HEK293 (cell line): ENCODE data around the gene DDX23.
"Not testable (repeated sequence)": the region's sequence is repeated elsewhere in the genome, so short reads cannot be mapped to it uniquely, and the experiment has no call there.

Experiments
- CTCF ChIA-PET: fragments of 350-600 bp; formaldehyde crosslinking; extraction: SDS; loops from one replicate; lab custom pipeline; 2021; ENCODE audit warnings: antibody characterized with exemption; lab: Yijun Ruan, JAX
- POLR2A ChIA-PET: fragments of 300-600 bp; formaldehyde crosslinking; extraction: SDS; loops from one replicate; lab custom pipeline; 2020; ENCODE audit warnings: antibody characterized with exemption, inconsistent platforms; lab: Yijun Ruan, JAX
- H3K27ac ChIP-seq: fragments of 200-500 bp; sonication (Bioruptor generic); 2 replicates; pipeline ENCODE4 v1.5.1; 2014; ENCODE audit warnings: low read depth, low read length, control low read depth, inconsistent platforms; ENCODE audit errors: extremely low read depth
- H3K36me3 ChIP-seq, 2 experiments: fragments of 200-500 bp in 1 of 2; sonication (Bioruptor generic) in 1 of 2; 1 replicate in 1 of 2; 2 replicates in 1 of 2; pipeline ENCODE4 v1.5.1; 2014 to 2017; ENCODE audit warnings: inconsistent platforms in 2 of 2, low read length in 2 of 2; ENCODE audit not compliant: control insufficient read depth in 2 of 2, insufficient read depth in 1 of 2
- H3K4me1 ChIP-seq: fragments of 200-500 bp; sonication (Bioruptor generic); 2 replicates; pipeline ENCODE4 v1.5.1; 2014; ENCODE audit warnings: mild to moderate bottlenecking, low read length, inconsistent platforms; ENCODE audit not compliant: control insufficient read depth, insufficient read depth
- H3K4me3 ChIP-seq: 2 replicates; pipeline ENCODE4 v1.5.1; 2011; ENCODE audit warnings: low read depth, mild to moderate bottlenecking, control low read depth, low read length, moderate library complexity
- H3K9me3 ChIP-seq: fragments of 200-500 bp; sonication (Bioruptor generic); 2 replicates; pipeline ENCODE4 v1.5.1; 2014; ENCODE audit warnings: low read depth, low read length, inconsistent platforms; ENCODE audit not compliant: control insufficient read depth, insufficient read depth
- HOXD13 ChIP-seq: sonication (generic); formaldehyde crosslinking; IDR thresholded peaks from 2 replicates; pipeline ENCODE4 v1.8.0; 2022; ENCODE audit warnings: missing genetic modification reagents, borderline replicate concordance
- KLF16 ChIP-seq: fragments of 450-650 bp; formaldehyde crosslinking; IDR thresholded peaks from 2 replicates; pipeline ENCODE4 v1.5.1; 2017; ENCODE audit warnings: missing biosample characterization, missing genetic modification characterization
- OVOL3 ChIP-seq: fragments of 450-650 bp; formaldehyde crosslinking; IDR thresholded peaks from 2 replicates; pipeline ENCODE4 v1.5.1; 2016; ENCODE audit warnings: missing biosample characterization, missing genetic modification characterization
- PRDM1 ChIP-seq: fragments of 450-650 bp; formaldehyde crosslinking; IDR thresholded peaks from 2 replicates; pipeline ENCODE4; 2016; ENCODE audit warnings: missing biosample characterization, missing genetic modification characterization
- REPIN1 ChIP-seq: fragments of 450-650 bp; formaldehyde crosslinking; IDR thresholded peaks from 2 replicates; pipeline ENCODE4 v1.5.1; 2017; ENCODE audit warnings: missing biosample characterization, missing genetic modification characterization, low read depth
- SETDB1 ChIP-seq: IDR thresholded peaks from one replicate; pipeline ENCODE4 v1.6.1; 2017; ENCODE audit warnings: mild to moderate bottlenecking, low read length, moderate library complexity, mixed read lengths; ENCODE audit not compliant: insufficient read length
- ZBTB1 ChIP-seq: fragments of 450-650 bp; formaldehyde crosslinking; IDR thresholded peaks from 2 replicates; pipeline ENCODE4 v1.5.1; 2016; ENCODE audit warnings: missing biosample characterization, missing genetic modification characterization
- ZBTB20 ChIP-seq: fragments of 450-650 bp; formaldehyde crosslinking; IDR thresholded peaks from 2 replicates; pipeline ENCODE4 v1.5.1; 2016; ENCODE audit warnings: missing biosample characterization, missing genetic modification characterization
- ZEB2 ChIP-seq: fragments of 450-650 bp; formaldehyde crosslinking; IDR thresholded peaks from 2 replicates; pipeline ENCODE4 v1.5.1; 2016; ENCODE audit warnings: missing biosample characterization, missing genetic modification characterization
- ZFP3 ChIP-seq: fragments of 450-650 bp; formaldehyde crosslinking; IDR thresholded peaks from 2 replicates; pipeline ENCODE4 v1.5.1; 2016; ENCODE audit warnings: low read depth, missing biosample characterization, missing genetic modification characterization
- ZFP69B ChIP-seq: fragments of 450-650 bp; formaldehyde crosslinking; IDR thresholded peaks from 2 replicates; pipeline ENCODE4 v1.5.1; 2016; ENCODE audit warnings: missing biosample characterization, missing genetic modification characterization
- ZNF121 ChIP-seq: fragments of 450-650 bp; formaldehyde crosslinking; IDR thresholded peaks from 2 replicates; pipeline ENCODE4 v1.5.1; 2016; ENCODE audit warnings: missing biosample characterization, missing genetic modification characterization
- ZNF175 ChIP-seq: fragments of 450-650 bp; formaldehyde crosslinking; IDR thresholded peaks from 2 replicates; pipeline ENCODE4 v1.5.1; 2016; ENCODE audit warnings: missing biosample characterization, missing genetic modification characterization
- ZNF266 ChIP-seq: fragments of 450-650 bp; formaldehyde crosslinking; IDR thresholded peaks from 2 replicates; pipeline ENCODE4 v1.5.1; 2016; ENCODE audit warnings: missing biosample characterization, missing genetic modification characterization, low read depth
- ZNF302 ChIP-seq: fragments of 450-650 bp; formaldehyde crosslinking; IDR thresholded peaks from 2 replicates; pipeline ENCODE4 v1.5.1; 2016; ENCODE audit warnings: missing biosample characterization, missing genetic modification characterization, low read depth
- ZNF335 ChIP-seq: fragments of 450-650 bp; formaldehyde crosslinking; conservative IDR thresholded peaks from 2 replicates; pipeline ENCODE4 v1.5.1; 2016; ENCODE audit warnings: missing biosample characterization, missing genetic modification characterization
- ZNF366 ChIP-seq: fragments of 450-650 bp; formaldehyde crosslinking; conservative IDR thresholded peaks from 2 replicates; pipeline ENCODE4 v1.5.1; 2016; ENCODE audit warnings: missing biosample characterization, missing genetic modification characterization
- ZNF510 ChIP-seq: fragments of 450-650 bp; formaldehyde crosslinking; IDR thresholded peaks from 2 replicates; pipeline ENCODE4 v1.5.1; 2018; ENCODE audit warnings: mild to moderate bottlenecking, missing genetic modification characterization, missing biosample characterization; ENCODE audit not compliant: insufficient replicate concordance
- ZNF585B ChIP-seq: fragments of 450-650 bp; formaldehyde crosslinking; IDR thresholded peaks from 2 replicates; pipeline ENCODE4 v1.5.1; 2016; ENCODE audit warnings: missing biosample characterization, missing genetic modification characterization
- ZNF600 ChIP-seq: fragments of 450-650 bp; formaldehyde crosslinking; IDR thresholded peaks from 2 replicates; pipeline ENCODE4 v1.5.1; 2016; ENCODE audit warnings: missing biosample characterization, missing genetic modification characterization
- ZNF660 ChIP-seq: fragments of 450-650 bp; IDR thresholded peaks from 2 replicates; pipeline ENCODE4 v1.5.1; 2018; ENCODE audit warnings: missing biosample characterization, mild to moderate bottlenecking, missing genetic modification characterization
- TF ChIP-seq, protein P1 (sequence below): fragments of 450-650 bp; formaldehyde crosslinking; optimal IDR thresholded peaks from 2 replicates; pipeline ENCODE3; 2016; ENCODE audit warnings: missing biosample characterization, mild to moderate bottlenecking, missing genetic modification characterization
- TF ChIP-seq, protein P2 (sequence below): fragments of 450-650 bp; formaldehyde crosslinking; IDR thresholded peaks from 2 replicates; pipeline ENCODE4 v1.5.1; 2016; ENCODE audit warnings: missing biosample characterization, missing genetic modification characterization
- TF ChIP-seq, protein P3 (sequence below): fragments of 450-650 bp; formaldehyde crosslinking; IDR thresholded peaks from 2 replicates; pipeline ENCODE4 v1.5.1; 2016; ENCODE audit warnings: missing biosample characterization, missing genetic modification characterization
- TF ChIP-seq, protein P4 (sequence below): fragments of 450-650 bp; IDR thresholded peaks from 2 replicates; pipeline ENCODE4 v1.5.1; 2018; ENCODE audit warnings: missing biosample characterization, mild to moderate bottlenecking, missing genetic modification characterization
- TF ChIP-seq, protein P5 (sequence below): fragments of 450-650 bp; formaldehyde crosslinking; IDR thresholded peaks from 2 replicates; pipeline ENCODE4 v1.5.1; 2017; ENCODE audit warnings: missing biosample characterization, mild to moderate bottlenecking, missing genetic modification characterization, moderate library complexity

The DDX23 gene

DNA sequence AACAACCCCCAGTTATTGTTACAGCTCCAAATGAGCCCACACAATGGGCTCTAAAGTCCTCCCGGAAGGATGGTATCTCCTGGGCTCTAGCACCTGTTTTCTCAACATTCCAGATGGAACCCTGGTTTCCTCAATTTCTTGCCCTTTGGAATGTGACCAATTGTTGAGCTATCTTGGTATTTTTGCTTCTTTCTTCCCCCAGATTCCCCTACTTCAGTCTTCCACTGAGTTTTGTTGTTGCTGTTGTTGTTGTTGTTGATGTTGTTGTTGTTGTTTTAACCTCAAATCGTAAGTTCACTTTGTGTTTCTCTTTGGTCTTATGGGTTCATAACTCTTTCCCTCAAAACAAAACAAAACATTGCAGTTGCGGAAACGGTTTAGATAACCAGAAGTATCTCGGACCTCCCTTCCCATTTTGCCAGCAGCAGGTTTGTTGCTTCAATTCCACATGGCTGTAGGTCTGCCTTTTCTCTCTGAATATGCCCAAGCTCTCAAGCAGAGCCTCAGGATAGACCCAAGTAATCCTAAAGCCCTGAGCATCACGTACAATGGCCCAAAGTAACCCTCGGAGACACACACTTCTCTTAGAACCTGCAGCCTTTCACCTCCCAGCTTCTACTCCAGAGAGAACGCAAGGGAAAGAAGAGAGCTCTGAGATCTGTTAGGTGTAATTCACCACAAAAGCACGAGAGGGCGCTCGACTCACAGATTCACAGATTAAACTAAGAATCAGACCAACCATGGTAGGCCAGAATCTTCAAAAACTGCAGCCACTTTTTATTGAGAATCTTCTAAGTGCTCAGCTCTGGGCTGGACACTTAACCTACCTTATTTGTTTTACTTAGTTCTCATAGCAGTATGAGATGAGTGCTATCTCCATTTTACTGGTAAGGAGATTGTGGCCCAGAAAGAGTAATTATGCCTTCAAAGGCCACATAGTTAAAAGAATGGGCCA lies 1.0 kb upstream of the DDX23 start (continued):
- no peak for TF ChIP-seq SETDB1
- TF ChIP-seq, protein P1, sequence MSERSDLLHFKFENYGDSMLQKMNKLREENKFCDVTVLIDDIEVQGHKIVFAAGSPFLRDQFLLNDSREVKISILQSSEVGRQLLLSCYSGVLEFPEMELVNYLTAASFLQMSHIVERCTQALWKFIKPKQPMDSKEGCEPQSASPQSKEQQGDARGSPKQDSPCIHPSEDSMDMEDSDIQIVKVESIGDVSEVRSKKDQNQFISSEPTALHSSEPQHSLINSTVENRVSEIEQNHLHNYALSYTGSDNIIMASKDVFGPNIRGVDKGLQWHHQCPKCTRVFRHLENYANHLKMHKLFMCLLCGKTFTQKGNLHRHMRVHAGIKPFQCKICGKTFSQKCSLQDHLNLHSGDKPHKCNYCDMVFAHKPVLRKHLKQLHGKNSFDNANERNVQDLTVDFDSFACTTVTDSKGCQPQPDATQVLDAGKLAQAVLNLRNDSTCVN (tag by site-specific recombination): no peak
- no peak for TF ChIP-seq ZBTB20
- TF ChIP-seq ZNF266 (tag by site-specific recombination): no peak
- no peak for TF ChIP-seq ZNF175
- 0 out of 2 replicates have a peak, but pooled peaks have one; percentile 21 for TF ChIP-seq ZNF600 (tag by site-specific recombination)
- no peak for TF ChIP-seq ZFP3 (tag by site-specific recombination)
- no peak for TF ChIP-seq ZFP69B (tag by site-specific recombination)
- no peak for TF ChIP-seq HOXD13
- TF ChIP-seq ZNF660 (tag by site-specific recombination): peak; percentile 94
- no peak for TF ChIP-seq ZNF585B (tag by site-specific recombination)
- TF ChIP-seq, protein P2, sequence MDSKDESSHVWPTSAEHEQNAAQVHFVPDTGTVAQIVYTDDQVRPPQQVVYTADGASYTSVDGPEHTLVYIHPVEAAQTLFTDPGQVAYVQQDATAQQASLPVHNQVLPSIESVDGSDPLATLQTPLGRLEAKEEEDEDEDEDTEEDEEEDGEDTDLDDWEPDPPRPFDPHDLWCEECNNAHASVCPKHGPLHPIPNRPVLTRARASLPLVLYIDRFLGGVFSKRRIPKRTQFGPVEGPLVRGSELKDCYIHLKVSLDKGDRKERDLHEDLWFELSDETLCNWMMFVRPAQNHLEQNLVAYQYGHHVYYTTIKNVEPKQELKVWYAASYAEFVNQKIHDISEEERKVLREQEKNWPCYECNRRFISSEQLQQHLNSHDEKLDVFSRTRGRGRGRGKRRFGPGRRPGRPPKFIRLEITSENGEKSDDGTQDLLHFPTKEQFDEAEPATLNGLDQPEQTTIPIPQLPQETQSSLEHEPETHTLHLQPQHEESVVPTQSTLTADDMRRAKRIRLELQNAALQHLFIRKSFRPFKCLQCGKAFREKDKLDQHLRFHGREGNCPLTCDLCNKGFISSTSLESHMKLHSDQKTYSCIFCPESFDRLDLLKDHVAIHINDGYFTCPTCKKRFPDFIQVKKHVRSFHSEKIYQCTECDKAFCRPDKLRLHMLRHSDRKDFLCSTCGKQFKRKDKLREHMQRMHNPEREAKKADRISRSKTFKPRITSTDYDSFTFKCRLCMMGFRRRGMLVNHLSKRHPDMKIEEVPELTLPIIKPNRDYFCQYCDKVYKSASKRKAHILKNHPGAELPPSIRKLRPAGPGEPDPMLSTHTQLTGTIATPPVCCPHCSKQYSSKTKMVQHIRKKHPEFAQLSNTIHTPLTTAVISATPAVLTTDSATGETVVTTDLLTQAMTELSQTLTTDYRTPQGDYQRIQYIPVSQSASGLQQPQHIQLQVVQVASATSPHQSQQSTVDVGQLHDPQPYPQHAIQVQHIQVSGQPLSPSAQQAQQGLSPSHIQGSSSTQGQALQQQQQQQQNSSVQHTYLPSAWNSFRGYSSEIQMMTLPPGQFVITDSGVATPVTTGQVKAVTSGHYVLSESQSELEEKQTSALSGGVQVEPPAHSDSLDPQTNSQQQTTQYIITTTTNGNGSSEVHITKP (tag by site-specific recombination): peak; percentile 21
- TF ChIP-seq, protein P3, sequence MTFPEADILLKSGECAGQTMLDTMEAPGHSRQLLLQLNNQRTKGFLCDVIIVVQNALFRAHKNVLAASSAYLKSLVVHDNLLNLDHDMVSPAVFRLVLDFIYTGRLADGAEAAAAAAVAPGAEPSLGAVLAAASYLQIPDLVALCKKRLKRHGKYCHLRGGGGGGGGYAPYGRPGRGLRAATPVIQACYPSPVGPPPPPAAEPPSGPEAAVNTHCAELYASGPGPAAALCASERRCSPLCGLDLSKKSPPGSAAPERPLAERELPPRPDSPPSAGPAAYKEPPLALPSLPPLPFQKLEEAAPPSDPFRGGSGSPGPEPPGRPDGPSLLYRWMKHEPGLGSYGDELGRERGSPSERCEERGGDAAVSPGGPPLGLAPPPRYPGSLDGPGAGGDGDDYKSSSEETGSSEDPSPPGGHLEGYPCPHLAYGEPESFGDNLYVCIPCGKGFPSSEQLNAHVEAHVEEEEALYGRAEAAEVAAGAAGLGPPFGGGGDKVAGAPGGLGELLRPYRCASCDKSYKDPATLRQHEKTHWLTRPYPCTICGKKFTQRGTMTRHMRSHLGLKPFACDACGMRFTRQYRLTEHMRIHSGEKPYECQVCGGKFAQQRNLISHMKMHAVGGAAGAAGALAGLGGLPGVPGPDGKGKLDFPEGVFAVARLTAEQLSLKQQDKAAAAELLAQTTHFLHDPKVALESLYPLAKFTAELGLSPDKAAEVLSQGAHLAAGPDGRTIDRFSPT (tag by site-specific recombination): no peak
- TF ChIP-seq PRDM1 (tag by site-specific recombination): peak; percentile 64
- no peak for TF ChIP-seq ZNF510 (tag by site-specific recombination)
- TF ChIP-seq, protein P4, sequence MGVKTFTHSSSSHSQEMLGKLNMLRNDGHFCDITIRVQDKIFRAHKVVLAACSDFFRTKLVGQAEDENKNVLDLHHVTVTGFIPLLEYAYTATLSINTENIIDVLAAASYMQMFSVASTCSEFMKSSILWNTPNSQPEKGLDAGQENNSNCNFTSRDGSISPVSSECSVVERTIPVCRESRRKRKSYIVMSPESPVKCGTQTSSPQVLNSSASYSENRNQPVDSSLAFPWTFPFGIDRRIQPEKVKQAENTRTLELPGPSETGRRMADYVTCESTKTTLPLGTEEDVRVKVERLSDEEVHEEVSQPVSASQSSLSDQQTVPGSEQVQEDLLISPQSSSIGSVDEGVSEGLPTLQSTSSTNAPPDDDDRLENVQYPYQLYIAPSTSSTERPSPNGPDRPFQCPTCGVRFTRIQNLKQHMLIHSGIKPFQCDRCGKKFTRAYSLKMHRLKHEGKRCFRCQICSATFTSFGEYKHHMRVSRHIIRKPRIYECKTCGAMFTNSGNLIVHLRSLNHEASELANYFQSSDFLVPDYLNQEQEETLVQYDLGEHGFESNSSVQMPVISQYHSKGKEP: 0 out of 2 replicates have a peak, but pooled peaks have one; percentile 31
- TF ChIP-seq ZNF366: 0 out of 2 replicates have a peak, but pooled peaks have one; percentile 31
- TF ChIP-seq OVOL3: no peak
- TF ChIP-seq ZNF335 (tag by site-specific recombination): peak; percentile 8; the same call in 1 of the 2 replicates
- TF ChIP-seq REPIN1 (tag by site-specific recombination): 0 out of 2 replicates have a peak, but pooled peaks have one; percentile 76
- TF ChIP-seq KLF16 (tag by site-specific recombination): no peak
- no peak for TF ChIP-seq ZEB2
- TF ChIP-seq, protein P5, sequence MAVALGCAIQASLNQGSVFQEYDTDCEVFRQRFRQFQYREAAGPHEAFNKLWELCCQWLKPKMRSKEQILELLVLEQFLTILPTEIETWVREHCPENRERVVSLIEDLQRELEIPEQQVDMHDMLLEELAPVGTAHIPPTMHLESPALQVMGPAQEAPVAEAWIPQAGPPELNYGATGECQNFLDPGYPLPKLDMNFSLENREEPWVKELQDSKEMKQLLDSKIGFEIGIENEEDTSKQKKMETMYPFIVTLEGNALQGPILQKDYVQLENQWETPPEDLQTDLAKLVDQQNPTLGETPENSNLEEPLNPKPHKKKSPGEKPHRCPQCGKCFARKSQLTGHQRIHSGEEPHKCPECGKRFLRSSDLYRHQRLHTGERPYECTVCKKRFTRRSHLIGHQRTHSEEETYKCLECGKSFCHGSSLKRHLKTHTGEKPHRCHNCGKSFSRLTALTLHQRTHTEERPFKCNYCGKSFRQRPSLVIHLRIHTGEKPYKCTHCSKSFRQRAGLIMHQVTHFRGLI (tag by site-specific recombination): peak; percentile 11; the same call in 1 of the 2 replicates
- no peak for TF ChIP-seq ZNF121
- no peak for TF ChIP-seq ZNF302 (tag by site-specific recombination)
- no peak for TF ChIP-seq ZBTB1 (tag by site-specific recombination)
- TF ChIP-seq, all 188 proteins: peak for 18

DNA sequence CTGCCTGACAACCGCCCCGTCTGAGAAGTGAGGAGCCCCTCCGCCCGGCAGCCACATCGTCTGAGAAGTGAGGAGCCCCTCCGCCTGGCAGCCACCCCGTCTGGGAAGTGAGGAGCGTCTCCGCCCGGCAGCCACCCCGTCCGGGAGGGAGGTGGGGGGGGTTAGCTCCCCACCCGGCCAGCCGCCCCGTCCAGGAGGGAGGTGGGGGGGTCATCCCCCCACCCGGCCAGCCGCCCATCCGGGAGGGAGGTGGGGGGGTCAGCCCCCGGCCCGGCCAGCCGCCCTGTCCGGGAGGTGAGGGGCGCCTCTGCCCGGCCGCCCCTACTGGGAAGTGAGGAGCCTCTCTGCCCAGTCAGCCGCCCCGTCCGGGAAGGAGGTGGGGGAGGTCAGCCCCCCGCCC lies 9.9 kb downstream of the DDX23 start:
- H3K9me3 ChIP-seq, H3K4me3 ChIP-seq, H3K4me1 ChIP-seq, POLR2A ChIA-PET, H3K27ac ChIP-seq: not testable (repeated sequence)
- CTCF ChIA-PET: interaction anchor here (1.0 kb wide), 1 partner anchor 16 kb away, joined by 4 read pairs; no protein-coding TSS in a partner anchor
- peaks cover 67 to 74% of the 10 kb centered on the region in 2 experiments for H3K36me3 ChIP-seq
